Activated CD4-positive, alpha-beta T cell treated with anti-CD3 and anti-CD28 coated beads, Interleukin-2, Interleukin-4, amounts not matched to agents 100 ng/mL and 50 ng/mL, durations not matched to agents 16 hours and 8 hours (primary cell): ENCODE data around the gene PDE4D.

Experiments used
- DNase-seq: peaks from one replicate; pipeline ENCODE4 v3.0.0-alpha.2; 2020; ENCODE audit warnings: low spot score

PDE4D gene

GRCh38 chr5:59279979-59280378, 613.5 kb downstream of the PDE4D start:
- no peak for DNase-seq

- no peak for DNase-seq
These were observed 616.6 kb downstream of the PDE4D start for GRCh38 chr5:59276917-59277372.

GRCh38 chr5:59276325-59276675, 617.2 kb downstream of the PDE4D start:
- DNase-seq = no peak

GRCh38 chr5:59275510-59276324, 617.8 kb downstream of the PDE4D start:
- no peak for DNase-seq

GRCh38 chr5:59275170-59275509, 618.4 kb downstream of the PDE4D start:
- no peak for DNase-seq

- DNase-seq = no peak
These were observed 619.4 kb downstream of the PDE4D start for GRCh38 chr5:59274106-59274636.

GRCh38 chr5:59272809-59273427, 620.6 kb downstream of the PDE4D start:
- DNase-seq = no peak

GRCh38 chr5:59268756-59269415, 624.6 kb downstream of the PDE4D start:
- no peak for DNase-seq

GRCh38 chr5:59267033-59267432, 626.5 kb downstream of the PDE4D start:
- DNase-seq = no peak

GRCh38 chr5:59266410-59266809, 627.1 kb downstream of the PDE4D start:
- no peak for DNase-seq

GRCh38 chr5:59264639-59265245, 628.8 kb downstream of the PDE4D start:
- no peak for DNase-seq

- DNase-seq = no peak
These were observed 629.5 kb downstream of the PDE4D start for GRCh38 chr5:59264013-59264412.

- DNase-seq = no peak
These were observed 631.6 kb downstream of the PDE4D start for GRCh38 chr5:59261969-59262368.

GRCh38 chr5:59260973-59261372, 632.6 kb downstream of the PDE4D start:
- DNase-seq = no peak

GRCh38 chr5:59260200-59260599, 633.3 kb downstream of the PDE4D start:
- no peak for DNase-seq

GRCh38 chr5:59259237-59259636, 634.3 kb downstream of the PDE4D start:
- DNase-seq = no peak

GRCh38 chr5:59257488-59258400, 635.8 kb downstream of the PDE4D start:
- no peak for DNase-seq

GRCh38 chr5:59256331-59256730, 637.2 kb downstream of the PDE4D start:
- DNase-seq = no peak

GRCh38 chr5:59254055-59254687, 639.4 kb downstream of the PDE4D start:
- no peak for DNase-seq

- DNase-seq = no peak
These were observed 639.9 kb downstream of the PDE4D start for GRCh38 chr5:59253625-59254024.

- no peak for DNase-seq
These were observed 641.9 kb downstream of the PDE4D start for GRCh38 chr5:59251627-59252026.
